Stimulated activated CD8-positive, alpha-beta memory T cell treated with anti-CD3 and anti-CD28 coated beads, Interleukin-15, amount 100 ng/mL, for 1 hour (primary cell): ENCODE measurements around the gene CES4A.

Experiments
- DNase-seq: peaks from one replicate; pipeline ENCODE4 v3.0.0-alpha.2; 2020; ENCODE audit warnings: low read depth

Gene CES4A

DNA sequence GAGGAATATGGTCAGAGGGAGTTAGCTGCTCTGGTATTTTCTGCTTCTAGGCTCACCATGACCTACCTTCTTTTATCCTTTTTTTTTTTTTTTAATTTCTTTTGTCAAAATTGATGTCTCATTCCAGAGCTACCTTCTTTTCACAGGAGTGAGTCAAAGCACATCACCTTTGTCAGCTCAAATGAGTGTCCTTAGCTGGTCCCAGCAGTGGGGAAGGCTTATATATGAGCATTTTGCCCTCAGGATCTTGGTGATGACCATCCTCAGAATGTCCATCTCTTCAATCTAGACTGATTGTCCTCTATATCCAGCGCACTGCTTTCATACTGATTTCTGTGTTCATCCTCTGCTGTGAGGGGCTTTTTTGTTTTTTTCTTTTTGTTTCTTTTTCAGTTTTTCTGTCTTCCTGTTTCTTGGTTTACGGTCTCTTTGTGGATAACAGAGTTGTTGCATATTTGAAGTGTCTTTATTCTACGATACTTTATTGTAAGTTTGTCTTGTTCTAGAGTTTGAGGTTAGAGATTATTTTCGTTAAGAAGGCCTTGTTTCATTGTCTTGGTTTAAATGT is 65.5 kb downstream of the CES4A start:
- DNase-seq: no peak

DNA sequence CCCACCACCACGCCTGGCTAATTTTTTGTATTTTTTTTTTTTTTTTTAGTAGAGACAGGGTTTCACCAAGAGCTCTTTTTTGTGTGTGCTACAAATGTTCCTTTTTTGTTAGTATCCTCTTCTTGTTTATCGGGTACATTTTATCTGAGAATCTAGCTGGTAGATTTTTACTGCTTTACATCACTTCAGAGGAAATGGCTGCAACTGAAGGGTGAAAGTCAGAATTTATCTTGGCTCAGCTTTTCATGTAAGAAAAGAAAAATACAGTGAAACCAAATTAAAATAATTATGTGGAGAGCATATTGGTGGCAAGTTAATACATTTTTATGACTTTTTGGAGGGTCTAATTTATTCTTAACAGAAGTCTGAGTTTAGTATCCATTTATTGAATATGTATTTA is 66.5 kb downstream of the CES4A start:
- no peak for DNase-seq

DNA sequence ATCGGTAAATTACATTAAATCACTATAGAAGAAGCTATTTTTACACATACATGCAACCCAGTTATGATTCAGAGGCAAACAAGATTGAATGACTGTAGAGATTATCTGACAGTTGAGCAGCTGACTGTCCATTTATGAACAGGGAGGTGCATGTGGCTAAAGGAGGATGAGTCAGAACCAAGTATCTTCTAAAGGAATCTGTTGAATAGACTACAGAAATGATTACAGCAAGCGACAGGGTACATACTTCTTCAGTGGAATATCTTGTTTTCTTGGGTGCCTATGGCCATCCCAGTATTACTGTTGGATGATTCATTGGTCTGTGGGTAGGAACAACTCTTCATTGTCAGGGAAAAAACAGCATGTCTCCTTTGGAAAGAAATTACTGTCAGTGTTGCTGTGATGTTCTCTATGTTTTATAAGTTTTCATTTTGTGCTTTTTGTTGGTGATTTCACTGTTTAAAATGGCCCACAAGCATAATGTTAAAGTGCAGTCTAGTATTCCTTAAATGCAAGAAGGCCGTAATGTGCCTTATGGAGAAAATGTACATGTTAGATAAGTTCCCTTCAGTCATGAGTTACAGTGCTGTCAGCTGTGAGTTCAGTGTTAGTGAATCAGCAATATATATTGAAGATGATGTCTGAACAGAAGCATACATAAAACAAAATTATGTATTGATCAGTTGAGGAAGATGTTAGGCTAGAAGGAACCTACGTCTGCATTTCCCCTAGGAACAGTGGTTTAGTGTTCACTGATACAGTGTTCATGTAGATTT is 67.5 kb downstream of the CES4A start:
- no peak for DNase-seq
